Measurements from ENCODE around the gene CCDC183. TPM values are rescaled to one million over a fixed set of nuclear protein-coding genes. Genes with fewer than 3 reads are reported as not detected.
"Not testable (repeated sequence)": the region's sequence is repeated elsewhere in the genome, so short reads cannot be mapped to it uniquely, and the experiment has no call there.

CCDC183 gene
- total RNA-seq, 5 donors from 2014 or later (not counting 1 experiment from before 2014, with no cell fraction given) = 1.9 to 2.9 (median 2.3) TPM

DNA sequence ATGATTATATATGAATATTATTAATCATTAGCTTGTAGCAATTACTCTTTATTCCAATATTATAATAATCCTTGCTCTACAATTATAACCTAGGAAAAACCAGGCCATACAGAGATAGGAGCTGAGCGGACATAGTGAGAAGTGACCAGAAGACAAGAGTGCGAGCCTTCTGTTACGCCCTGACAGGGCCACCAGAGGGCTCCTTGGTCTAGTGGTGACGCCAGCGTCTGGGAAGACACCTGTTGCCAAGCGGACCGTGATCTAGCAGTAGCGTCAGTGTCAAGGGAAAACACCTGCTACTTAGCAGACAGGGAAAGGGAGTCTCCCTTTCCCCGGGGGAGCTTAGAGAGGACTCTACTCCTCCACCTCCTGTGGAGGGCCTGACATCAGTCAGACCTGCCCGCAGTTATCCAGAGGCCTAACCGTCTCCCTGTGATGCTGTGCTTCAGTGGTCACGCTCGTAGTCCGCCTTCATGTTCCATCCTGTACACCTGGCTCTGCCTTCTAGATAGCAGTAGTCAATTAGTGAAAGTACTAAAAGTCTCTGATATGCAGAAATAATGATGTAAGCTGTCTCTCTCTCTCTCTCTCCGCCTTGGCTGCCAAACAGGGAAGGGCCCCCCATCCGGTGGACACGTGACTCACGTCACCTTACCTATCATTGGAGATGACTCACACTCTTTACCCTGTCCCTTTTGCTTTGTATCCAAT lies 29.6 kb upstream of the CCDC183 start:
- H3K27ac ChIP-seq (ENCODE audit: low read length); H3K9me3 Mint-ChIP-seq; H3K4me3 ChIP-seq (ENCODE audit: control insufficient read depth in 1 of 2, extremely low read depth in 1 of 2, low read length in 1 of 2); H3K36me3 Mint-ChIP-seq; H3K9me3 ChIP-seq; POLR2A ChIA-PET; H3K36me3 ChIP-seq (ENCODE audit: control insufficient read depth in 2 of 2, extremely low read depth in 1 of 2, insufficient read depth in 1 of 2, low read length in 1 of 2): not testable (repeated sequence)
- peak overlapping the region; percentile 20 to 68 for H3K27ac Mint-ChIP-seq
- whole genome bisulfite sequencing (ENCODE audit: insufficient coverage) = 59% methylated on average over 6 of the region's 18 CpGs
- H3K27me3 Mint-ChIP-seq = peaks cover 10 to 14% of the 10 kb centered on the region in 2 donors
- H3K27me3 ChIP-seq (replicated peaks in 1 of 2; ENCODE audit: control insufficient read depth in 2 of 2, extremely low read depth in 1 of 2, insufficient read depth in 2 of 2, low read length in 1 of 2) = peaks cover 0 to 44% of the 10 kb centered on the region in 2 experiments
- DNase-seq (peak in 12 of 35 experiments; percentile 10 to 65 (median 22)), ATAC-seq (replicated peaks in 1 of 4) (peak in 2 of 4 experiments; percentile 40 to 48)
- H3K4me1 Mint-ChIP-seq = peaks cover 5 to 16% (median 11%) of the 10 kb centered on the region in 3 donors
- peak overlapping the region; percentile 30 to 59 (median 53) for H3K4me3 Mint-ChIP-seq
- CTCF ChIA-PET = interaction anchor here in 1 of 2 donors (0.6 kb wide), 1 partner anchor 656 kb away, joined by 5 read pairs; the partner anchor contains the start of genes EXD3 and NOXA1
- H3K4me1 ChIP-seq (ENCODE audit: control insufficient read depth in 1 of 2, extremely low read depth in 1 of 2, insufficient read depth in 2 of 2, low read length in 2 of 2) = peaks cover 0 to 16% of the 10 kb centered on the region in 2 experiments

- Histone ChIP-seq H3K4me3 (ENCODE audit: control insufficient read depth in 1 of 2, extremely low read depth in 1 of 2, low read length in 1 of 2) (no peak overlapping the region), H3K27me3 (replicated peaks in 1 of 2; ENCODE audit: control insufficient read depth in 2 of 2, extremely low read depth in 1 of 2, insufficient read depth in 2 of 2, low read length in 1 of 2) (peaks cover 0 to 21% of the 10 kb centered on the region in 2 experiments), H3K9me3 (no peaks in the 10 kb centered on the region), H3K4me1 (ENCODE audit: control insufficient read depth in 1 of 2, extremely low read depth in 1 of 2, insufficient read depth in 2 of 2, low read length in 2 of 2) (peaks cover 0 to 12% of the 10 kb centered on the region in 2 experiments), H3K36me3 (ENCODE audit: control insufficient read depth in 2 of 2, extremely low read depth in 1 of 2, insufficient read depth in 1 of 2, low read length in 1 of 2) (no peaks in the 10 kb centered on the region), H3K27ac (ENCODE audit: low read length) (no peak overlapping the region)
- Mint-ChIP-seq H3K4me1 (peaks cover 5 to 16% (median 11%) of the 10 kb centered on the region in 3 donors), H3K9me3 (peaks cover 0 to 6% (median 0%) of the 10 kb centered on the region in 3 donors), H3K36me3 (no peaks in the 10 kb centered on the region), H3K27me3 (peaks cover 10 to 17% of the 10 kb centered on the region in 2 donors), H3K27ac (no peak overlapping the region), H3K4me3 (peak overlapping the region in 1 of 3 donors; percentile 44)
- POLR2A ChIA-PET = no interaction called here
- CTCF ChIA-PET = no interaction called here
- DNase-seq = peak in 27 of 35 experiments; percentile 22 to 72 (median 42)
- WGBS (ENCODE audit: insufficient coverage) = no CpG with 5 or more reads among the region's 16 CpGs
- peak; percentile 65 to 83 (median 72) for ATAC-seq (replicated peaks in 1 of 4)
Observed at GRCh38 chr9:136769710-136770191, 26.4 kb upstream of the CCDC183 start.

DNA sequence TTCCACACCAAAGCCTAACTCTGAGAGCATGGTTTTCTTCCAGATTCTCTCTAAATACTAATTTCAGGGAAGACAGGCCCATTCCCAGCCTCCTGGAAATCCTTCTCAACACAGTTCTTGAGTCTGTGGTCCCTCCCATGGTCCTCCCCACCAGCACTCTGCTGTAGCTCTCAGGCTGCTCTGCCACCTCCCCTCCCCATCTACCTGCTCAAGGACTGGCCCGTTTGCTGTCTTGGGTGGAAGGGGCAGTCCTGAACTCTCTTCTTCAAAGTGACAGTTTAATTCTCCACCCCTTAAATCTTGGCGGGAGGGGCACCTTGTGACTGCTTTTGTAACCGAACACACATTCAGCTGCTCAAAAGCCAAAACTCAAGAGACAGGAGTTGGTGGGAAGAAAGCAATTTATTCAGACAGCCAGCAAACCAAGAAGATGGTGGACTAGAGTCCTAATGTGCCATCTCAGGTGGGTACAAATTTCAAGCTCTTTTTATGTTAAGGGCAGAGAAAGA lies 24.2 kb upstream of the CCDC183 start:
- no peak for ATAC-seq (replicated peaks in 1 of 4)

GRCh38 chr9:136773386-136774044 lies 22.6 kb upstream of the CCDC183 start:
- H3K36me3 ChIP-seq (ENCODE audit: control insufficient read depth in 2 of 2, extremely low read depth in 1 of 2, insufficient read depth in 1 of 2, low read length in 1 of 2) = no peaks in the 10 kb centered on the region

More for the DNA sequence above, 24.2 kb upstream of the CCDC183 start:
- H3K36me3 Mint-ChIP-seq = no peaks in the 10 kb centered on the region
- Histone ChIP-seq H3K4me1 (ENCODE audit: control insufficient read depth in 1 of 2, extremely low read depth in 1 of 2, insufficient read depth in 2 of 2, low read length in 2 of 2) (peaks cover 0 to 5% of the 10 kb centered on the region in 2 experiments), H3K27me3 (replicated peaks in 1 of 2; ENCODE audit: control insufficient read depth in 2 of 2, extremely low read depth in 1 of 2, insufficient read depth in 2 of 2, low read length in 1 of 2) (peaks cover 0 to 28% of the 10 kb centered on the region in 2 experiments), H3K9me3 (no peaks in the 10 kb centered on the region), H3K36me3 (ENCODE audit: control insufficient read depth in 2 of 2, extremely low read depth in 1 of 2, insufficient read depth in 1 of 2, low read length in 1 of 2) (no peaks in the 10 kb centered on the region), H3K4me3 (ENCODE audit: control insufficient read depth in 1 of 2, extremely low read depth in 1 of 2, low read length in 1 of 2) (no peak overlapping the region), H3K27ac (ENCODE audit: low read length) (no peak overlapping the region)
- no peak overlapping the region for H3K27ac Mint-ChIP-seq
- H3K9me3 Mint-ChIP-seq = peaks cover 0 to 6% (median 0%) of the 10 kb centered on the region in 3 donors
- peaks cover 2 to 7% (median 7%) of the 10 kb centered on the region in 3 donors for H3K4me1 Mint-ChIP-seq
- POLR2A ChIA-PET = no interaction called here
- H3K4me3 Mint-ChIP-seq = no peak overlapping the region
- no peak for DNase-seq
- peaks cover 6 to 17% of the 10 kb centered on the region in 2 donors for H3K27me3 Mint-ChIP-seq
- CTCF ChIA-PET = interaction anchor here in 1 of 2 donors (0.7 kb wide), 1 partner anchor 12 kb away, joined by 4 read pairs; no protein-coding TSS in a partner anchor
- WGBS (ENCODE audit: insufficient coverage) = no CpG with 5 or more reads among the region's 3 CpGs

DNA sequence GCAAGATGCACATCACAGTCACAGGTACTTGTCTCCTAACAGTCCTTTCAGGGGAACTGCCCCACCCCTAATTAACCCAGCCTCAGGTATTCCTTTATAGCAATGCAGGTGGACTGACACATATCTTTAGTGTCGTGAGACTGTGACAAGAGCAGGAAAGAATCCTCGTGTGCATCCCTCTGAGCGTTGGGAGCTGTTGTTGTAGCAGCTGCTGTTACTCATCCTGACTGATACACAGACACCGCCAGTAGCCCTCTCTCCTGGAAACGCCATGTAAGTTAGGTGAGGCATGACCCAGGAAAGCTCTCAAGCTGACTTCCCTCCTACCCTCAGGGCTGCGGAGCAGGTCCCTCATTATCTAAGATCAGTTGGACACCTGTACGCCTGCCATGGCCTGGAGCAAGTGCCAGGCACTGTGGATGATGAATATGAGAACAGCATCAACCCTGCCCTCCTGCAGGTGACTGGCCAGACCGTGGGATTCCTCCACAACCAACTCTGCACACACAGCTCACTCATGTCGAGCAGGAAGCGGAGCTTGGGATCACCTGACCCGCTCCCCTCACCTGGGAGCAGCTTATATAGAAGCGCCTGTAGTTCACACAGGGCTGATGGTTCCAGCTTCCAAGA lies 21.6 kb upstream of the CCDC183 start:
- Mint-ChIP-seq H3K9me3 (peaks cover 0 to 6% (median 0%) of the 10 kb centered on the region in 3 donors), H3K27me3 (peaks cover 11 to 30% of the 10 kb centered on the region in 2 donors), H3K4me3 (no peak overlapping the region), H3K36me3 (no peaks in the 10 kb centered on the region), H3K27ac (no peak overlapping the region), H3K4me1 (peaks cover 0 to 5% (median 2%) of the 10 kb centered on the region in 3 donors)
- ATAC-seq (replicated peaks in 1 of 4) (no peak), DNase-seq (no peak)
- H3K27me3 ChIP-seq (replicated peaks in 1 of 2; ENCODE audit: control insufficient read depth in 2 of 2, extremely low read depth in 1 of 2, insufficient read depth in 2 of 2, low read length in 1 of 2) = peaks cover 0 to 34% of the 10 kb centered on the region in 2 experiments
- H3K4me1 ChIP-seq (ENCODE audit: control insufficient read depth in 1 of 2, extremely low read depth in 1 of 2, insufficient read depth in 2 of 2, low read length in 2 of 2) = peaks cover 0 to 4% of the 10 kb centered on the region in 2 experiments
- CTCF ChIA-PET = interaction anchor here in 1 of 2 donors (0.7 kb wide), 1 partner anchor 66 kb away, joined by 3 read pairs; no protein-coding TSS in a partner anchor
- H3K36me3 ChIP-seq (ENCODE audit: control insufficient read depth in 2 of 2, extremely low read depth in 1 of 2, insufficient read depth in 1 of 2, low read length in 1 of 2) = no peaks in the 10 kb centered on the region
- POLR2A ChIA-PET = no interaction called here
- H3K9me3 ChIP-seq = no peaks in the 10 kb centered on the region
- no peak overlapping the region for H3K27ac ChIP-seq (ENCODE audit: low read length)
- WGBS (ENCODE audit: insufficient coverage) = 87% methylated on average over 8 of the region's 12 CpGs
- no peak overlapping the region for H3K4me3 ChIP-seq (ENCODE audit: control insufficient read depth in 1 of 2, extremely low read depth in 1 of 2, low read length in 1 of 2)

More at GRCh38 chr9:136773386-136774044, 22.6 kb upstream of the CCDC183 start:
- H3K4me3 Mint-ChIP-seq = no peak overlapping the region
- DNase-seq (peak in 1 of 35 experiments; percentile 10), ATAC-seq (replicated peaks in 1 of 4) (peak; percentile 37 to 71 (median 44))
- peaks cover 8 to 24% of the 10 kb centered on the region in 2 donors for H3K27me3 Mint-ChIP-seq
- 62% methylated on average over 5 of the region's 7 CpGs for WGBS (ENCODE audit: insufficient coverage)
- no peak overlapping the region for H3K27ac ChIP-seq (ENCODE audit: low read length)
- H3K9me3 ChIP-seq = no peaks in the 10 kb centered on the region
- no peak overlapping the region for H3K4me3 ChIP-seq (ENCODE audit: control insufficient read depth in 1 of 2, extremely low read depth in 1 of 2, low read length in 1 of 2)
- H3K4me1 ChIP-seq (ENCODE audit: control insufficient read depth in 1 of 2, extremely low read depth in 1 of 2, insufficient read depth in 2 of 2, low read length in 2 of 2) = peaks cover 0 to 4% of the 10 kb centered on the region in 2 experiments
- H3K4me1 Mint-ChIP-seq = peaks cover 0 to 5% (median 2%) of the 10 kb centered on the region in 3 donors
- ChIA-PET CTCF (no interaction called here), POLR2A (no interaction called here)
- H3K9me3 Mint-ChIP-seq = peaks cover 0 to 6% (median 0%) of the 10 kb centered on the region in 3 donors
- no peaks in the 10 kb centered on the region for H3K36me3 Mint-ChIP-seq
- peak overlapping the region in 1 of 2 donors; percentile 39 for H3K27ac Mint-ChIP-seq
- peaks cover 0 to 31% of the 10 kb centered on the region in 2 experiments for H3K27me3 ChIP-seq (replicated peaks in 1 of 2; ENCODE audit: control insufficient read depth in 2 of 2, extremely low read depth in 1 of 2, insufficient read depth in 2 of 2, low read length in 1 of 2)

GRCh38 chr9:136775191-136775590 lies 20.9 kb upstream of the CCDC183 start:
- Histone ChIP-seq H3K9me3 (no peaks in the 10 kb centered on the region), H3K4me1 (ENCODE audit: control insufficient read depth in 1 of 2, extremely low read depth in 1 of 2, insufficient read depth in 2 of 2, low read length in 2 of 2) (no peaks in the 10 kb centered on the region), H3K36me3 (ENCODE audit: control insufficient read depth in 2 of 2, extremely low read depth in 1 of 2, insufficient read depth in 1 of 2, low read length in 1 of 2) (no peaks in the 10 kb centered on the region), H3K27ac (ENCODE audit: low read length) (no peak overlapping the region), H3K4me3 (ENCODE audit: control insufficient read depth in 1 of 2, extremely low read depth in 1 of 2, low read length in 1 of 2) (no peak overlapping the region), H3K27me3 (replicated peaks in 1 of 2; ENCODE audit: control insufficient read depth in 2 of 2, extremely low read depth in 1 of 2, insufficient read depth in 2 of 2, low read length in 1 of 2) (peaks cover 0 to 34% of the 10 kb centered on the region in 2 experiments)
- WGBS (ENCODE audit: insufficient coverage) = 95% methylated on average over 5 of the region's 6 CpGs
- Mint-ChIP-seq H3K27ac (no peak overlapping the region), H3K4me3 (no peak overlapping the region), H3K9me3 (peaks cover 0 to 6% (median 0%) of the 10 kb centered on the region in 3 donors), H3K27me3 (peaks cover 8 to 29% of the 10 kb centered on the region in 2 donors), H3K4me1 (no peaks in the 10 kb centered on the region), H3K36me3 (no peaks in the 10 kb centered on the region)
- ATAC-seq (replicated peaks in 1 of 4) = no peak
- ChIA-PET POLR2A (no interaction called here), CTCF (no interaction called here)
- no peak for DNase-seq

Data from T-cell (primary cell).